HL-60 (cell line): ENCODE results near the gene ZFP1.

Source experiments
- DNase-seq, 2 experiments: peaks; one replicate each; pipeline ENCODE4 v3.0.0-alpha.2; 2010 to 2020; ENCODE audit warnings: low read depth in 1 of 2, low spot score in 1 of 2
- H3K27ac ChIP-seq: fragments of 250-450 bp; sonication (Bioruptor Pico); replicated peaks from 2 replicates; pipeline ENCODE4 v1.5.1; 2020; ENCODE audit warnings: mild to moderate bottlenecking, moderate library complexity
- H3K27me3 ChIP-seq: fragments of 250-450 bp; sonication (Bioruptor Pico); 2 replicates; pipeline ENCODE4 v1.5.1; 2021; ENCODE audit warnings: mild to moderate bottlenecking, moderate library complexity; ENCODE audit not compliant: insufficient read depth, poor library complexity, severe bottlenecking
- H3K4me3 ChIP-seq: replicated peaks from 2 replicates; pipeline ENCODE4 v1.5.1; 2011; ENCODE audit warnings: mild to moderate bottlenecking, control low read depth, low read length; ENCODE audit not compliant: insufficient read depth
- GABPA ChIP-seq: IDR thresholded peaks from 2 replicates; pipeline ENCODE4 v1.6.1; 2012; ENCODE audit warnings: low read depth
- POLR2AphosphoS5 ChIP-seq: IDR thresholded peaks from 2 replicates; pipeline ENCODE4 v1.6.1; 2012; ENCODE audit warnings: low read depth
- SPI1 ChIP-seq: IDR thresholded peaks from 2 replicates; pipeline ENCODE4 v1.6.1; 2012; ENCODE audit warnings: low read depth, mild to moderate bottlenecking, borderline replicate concordance
- TF ChIP-seq, protein P1 (sequence below): IDR thresholded peaks from 2 replicates; pipeline ENCODE4 v1.6.1; 2012; ENCODE audit warnings: low read depth; ENCODE audit not compliant: insufficient replicate concordance
- TF ChIP-seq, protein P2 (sequence below): IDR thresholded peaks from one replicate; pipeline ENCODE4 v1.5.1; 2011; ENCODE audit warnings: low read length, control low read depth, inconsistent platforms; ENCODE audit not compliant: insufficient read depth

The ZFP1 gene

DNA sequence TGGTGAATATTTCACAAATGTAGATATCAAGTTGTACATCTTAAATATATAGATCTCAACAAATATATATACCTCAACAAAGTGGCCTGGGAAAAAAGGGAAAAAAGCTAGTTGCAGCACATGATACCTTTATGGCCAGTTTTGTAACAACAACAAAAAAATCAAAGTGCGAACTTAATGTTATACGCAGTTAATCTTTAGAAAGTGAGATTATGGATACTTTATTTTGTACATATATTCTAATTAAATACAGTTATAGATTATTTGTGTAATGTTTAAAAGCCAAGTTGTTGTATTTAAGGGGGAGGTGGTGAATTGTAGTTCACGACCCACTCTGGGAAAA lies 385 bp upstream of the ZFP1 start:
- Histone ChIP-seq H3K27me3 (no peaks in the 10 kb centered on the region), H3K27ac (peak overlapping the region; percentile 83; the same call in 1 of the 2 replicates), H3K4me3 (peak overlapping the region; percentile 98; the same call in 1 of the 2 replicates)
- DNase-seq: no peak
- TF ChIP-seq, protein P1, sequence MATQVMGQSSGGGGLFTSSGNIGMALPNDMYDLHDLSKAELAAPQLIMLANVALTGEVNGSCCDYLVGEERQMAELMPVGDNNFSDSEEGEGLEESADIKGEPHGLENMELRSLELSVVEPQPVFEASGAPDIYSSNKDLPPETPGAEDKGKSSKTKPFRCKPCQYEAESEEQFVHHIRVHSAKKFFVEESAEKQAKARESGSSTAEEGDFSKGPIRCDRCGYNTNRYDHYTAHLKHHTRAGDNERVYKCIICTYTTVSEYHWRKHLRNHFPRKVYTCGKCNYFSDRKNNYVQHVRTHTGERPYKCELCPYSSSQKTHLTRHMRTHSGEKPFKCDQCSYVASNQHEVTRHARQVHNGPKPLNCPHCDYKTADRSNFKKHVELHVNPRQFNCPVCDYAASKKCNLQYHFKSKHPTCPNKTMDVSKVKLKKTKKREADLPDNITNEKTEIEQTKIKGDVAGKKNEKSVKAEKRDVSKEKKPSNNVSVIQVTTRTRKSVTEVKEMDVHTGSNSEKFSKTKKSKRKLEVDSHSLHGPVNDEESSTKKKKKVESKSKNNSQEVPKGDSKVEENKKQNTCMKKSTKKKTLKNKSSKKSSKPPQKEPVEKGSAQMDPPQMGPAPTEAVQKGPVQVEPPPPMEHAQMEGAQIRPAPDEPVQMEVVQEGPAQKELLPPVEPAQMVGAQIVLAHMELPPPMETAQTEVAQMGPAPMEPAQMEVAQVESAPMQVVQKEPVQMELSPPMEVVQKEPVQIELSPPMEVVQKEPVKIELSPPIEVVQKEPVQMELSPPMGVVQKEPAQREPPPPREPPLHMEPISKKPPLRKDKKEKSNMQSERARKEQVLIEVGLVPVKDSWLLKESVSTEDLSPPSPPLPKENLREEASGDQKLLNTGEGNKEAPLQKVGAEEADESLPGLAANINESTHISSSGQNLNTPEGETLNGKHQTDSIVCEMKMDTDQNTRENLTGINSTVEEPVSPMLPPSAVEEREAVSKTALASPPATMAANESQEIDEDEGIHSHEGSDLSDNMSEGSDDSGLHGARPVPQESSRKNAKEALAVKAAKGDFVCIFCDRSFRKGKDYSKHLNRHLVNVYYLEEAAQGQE: no peak
- TF ChIP-seq GABPA (no peak), SPI1 (no peak), POLR2AphosphoS5 (no peak)
- TF ChIP-seq, protein P2, sequence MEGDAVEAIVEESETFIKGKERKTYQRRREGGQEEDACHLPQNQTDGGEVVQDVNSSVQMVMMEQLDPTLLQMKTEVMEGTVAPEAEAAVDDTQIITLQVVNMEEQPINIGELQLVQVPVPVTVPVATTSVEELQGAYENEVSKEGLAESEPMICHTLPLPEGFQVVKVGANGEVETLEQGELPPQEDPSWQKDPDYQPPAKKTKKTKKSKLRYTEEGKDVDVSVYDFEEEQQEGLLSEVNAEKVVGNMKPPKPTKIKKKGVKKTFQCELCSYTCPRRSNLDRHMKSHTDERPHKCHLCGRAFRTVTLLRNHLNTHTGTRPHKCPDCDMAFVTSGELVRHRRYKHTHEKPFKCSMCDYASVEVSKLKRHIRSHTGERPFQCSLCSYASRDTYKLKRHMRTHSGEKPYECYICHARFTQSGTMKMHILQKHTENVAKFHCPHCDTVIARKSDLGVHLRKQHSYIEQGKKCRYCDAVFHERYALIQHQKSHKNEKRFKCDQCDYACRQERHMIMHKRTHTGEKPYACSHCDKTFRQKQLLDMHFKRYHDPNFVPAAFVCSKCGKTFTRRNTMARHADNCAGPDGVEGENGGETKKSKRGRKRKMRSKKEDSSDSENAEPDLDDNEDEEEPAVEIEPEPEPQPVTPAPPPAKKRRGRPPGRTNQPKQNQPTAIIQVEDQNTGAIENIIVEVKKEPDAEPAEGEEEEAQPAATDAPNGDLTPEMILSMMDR: no peak

DNA sequence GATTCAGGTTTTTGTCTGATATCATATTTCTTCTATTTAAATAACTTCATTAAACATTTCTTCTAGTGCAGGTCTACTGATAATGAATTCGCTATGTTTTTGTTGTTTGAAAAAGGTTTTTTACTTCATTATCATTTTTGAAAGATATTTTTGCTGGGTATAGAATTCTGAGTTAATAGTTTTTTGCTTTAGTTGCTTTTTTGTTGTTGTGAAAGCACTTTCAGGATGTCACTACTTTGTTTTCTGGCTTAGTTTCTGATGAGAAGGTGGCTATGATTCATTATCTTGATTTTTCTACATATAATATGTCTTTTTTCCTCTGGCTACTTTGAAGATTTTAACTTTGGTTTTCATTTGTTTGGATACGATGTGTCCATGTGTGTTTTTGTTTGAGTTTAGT lies 3.5 kb downstream of the ZFP1 start:
- TF ChIP-seq, protein P2: no peak
- TF ChIP-seq SPI1 (no peak), GABPA (no peak)
- TF ChIP-seq, protein P1: no peak
- Histone ChIP-seq H3K27ac (no peak overlapping the region), H3K27me3 (no peaks in the 10 kb centered on the region), H3K4me3 (no peak overlapping the region)
- DNase-seq: no peak

DNA sequence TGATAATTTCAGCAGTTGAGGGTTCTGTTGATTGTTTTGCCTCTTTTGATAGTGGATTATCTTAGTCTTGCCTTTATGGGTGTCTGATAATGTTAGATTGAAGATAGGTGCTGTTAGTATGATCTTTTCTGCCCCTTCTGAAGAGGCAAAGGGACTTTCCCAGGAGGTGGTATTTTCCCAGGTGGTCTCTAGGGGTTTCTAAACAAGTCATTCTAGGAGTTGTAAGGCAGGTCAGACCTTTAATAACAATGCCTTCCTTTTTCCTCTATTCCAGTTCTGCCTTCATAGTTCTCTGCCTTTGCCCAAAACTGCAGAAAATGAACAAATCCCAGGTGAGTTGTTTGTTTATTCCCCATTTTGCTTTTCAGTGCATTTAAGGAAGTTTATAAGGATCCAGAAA lies 4.3 kb downstream of the ZFP1 start:
- H3K27ac ChIP-seq: no peak overlapping the region
- DNase-seq: no peak
- no peaks in the 10 kb centered on the region for H3K27me3 ChIP-seq
- H3K4me3 ChIP-seq: no peak overlapping the region
- TF ChIP-seq, protein P1: no peak
- TF ChIP-seq GABPA (no peak), POLR2AphosphoS5 (no peak), SPI1 (no peak)
- TF ChIP-seq, protein P2: no peak
